ENCODE results near the gene HIVEP3. TPM values are rescaled to one million over a fixed set of nuclear protein-coding genes. Genes with fewer than 3 reads are reported as not detected.
A peak's percentile ranks its signal among the peaks of the same experiment; 100 is the strongest.

The HIVEP3 gene
- total and polyA plus RNA-seq, 4 donors: 7.0 to 14.7 (median 8.8) TPM

GRCh38 chr1:41537251-41537650 lies 381.5 kb downstream of the HIVEP3 start:
- Histone ChIP-seq H3K27me3 (ENCODE audit: control insufficient read depth in 3 of 3, insufficient read depth in 3 of 3, low read length in 2 of 3) (no peaks in the 10 kb centered on the region), H3K27ac (ENCODE audit: low read depth in 1 of 2, low read length in 1 of 2) (peak overlapping the region in 1 of 2 donors; percentile 46), H3K36me3 (ENCODE audit: control insufficient read depth in 4 of 4, insufficient read depth in 4 of 4, low read length in 4 of 4) (no peaks in the 10 kb centered on the region), H3K4me3 (no peak overlapping the region), H3K9ac (ENCODE audit: insufficient read depth in 1 of 2, low read length in 2 of 2) (no peak overlapping the region), H3K9me3 (ENCODE audit: control insufficient read depth in 4 of 4, insufficient read depth in 3 of 4, low read length in 3 of 4) (no peaks in the 10 kb centered on the region), H3K4me1 (ENCODE audit: control insufficient read depth in 5 of 5, insufficient read depth in 5 of 5, low read length in 5 of 5) (peaks cover 8 to 23% (median 12%) of the 10 kb centered on the region in 5 donors)
- ATAC-seq (ENCODE audit: insufficient read depth, low FRiP score) (no peak), DNase-seq (peak; percentile 20 to 25 (median 24))
- TF ChIP-seq, protein P1, sequence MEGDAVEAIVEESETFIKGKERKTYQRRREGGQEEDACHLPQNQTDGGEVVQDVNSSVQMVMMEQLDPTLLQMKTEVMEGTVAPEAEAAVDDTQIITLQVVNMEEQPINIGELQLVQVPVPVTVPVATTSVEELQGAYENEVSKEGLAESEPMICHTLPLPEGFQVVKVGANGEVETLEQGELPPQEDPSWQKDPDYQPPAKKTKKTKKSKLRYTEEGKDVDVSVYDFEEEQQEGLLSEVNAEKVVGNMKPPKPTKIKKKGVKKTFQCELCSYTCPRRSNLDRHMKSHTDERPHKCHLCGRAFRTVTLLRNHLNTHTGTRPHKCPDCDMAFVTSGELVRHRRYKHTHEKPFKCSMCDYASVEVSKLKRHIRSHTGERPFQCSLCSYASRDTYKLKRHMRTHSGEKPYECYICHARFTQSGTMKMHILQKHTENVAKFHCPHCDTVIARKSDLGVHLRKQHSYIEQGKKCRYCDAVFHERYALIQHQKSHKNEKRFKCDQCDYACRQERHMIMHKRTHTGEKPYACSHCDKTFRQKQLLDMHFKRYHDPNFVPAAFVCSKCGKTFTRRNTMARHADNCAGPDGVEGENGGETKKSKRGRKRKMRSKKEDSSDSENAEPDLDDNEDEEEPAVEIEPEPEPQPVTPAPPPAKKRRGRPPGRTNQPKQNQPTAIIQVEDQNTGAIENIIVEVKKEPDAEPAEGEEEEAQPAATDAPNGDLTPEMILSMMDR (IDR thresholded peaks at IDR 0.05; ENCODE audit: control extremely low read depth, extremely low read depth): no peak
- 79 to 90% methylated on average over 6 of the region's 6 CpGs for WGBS, 2 donors

DNA sequence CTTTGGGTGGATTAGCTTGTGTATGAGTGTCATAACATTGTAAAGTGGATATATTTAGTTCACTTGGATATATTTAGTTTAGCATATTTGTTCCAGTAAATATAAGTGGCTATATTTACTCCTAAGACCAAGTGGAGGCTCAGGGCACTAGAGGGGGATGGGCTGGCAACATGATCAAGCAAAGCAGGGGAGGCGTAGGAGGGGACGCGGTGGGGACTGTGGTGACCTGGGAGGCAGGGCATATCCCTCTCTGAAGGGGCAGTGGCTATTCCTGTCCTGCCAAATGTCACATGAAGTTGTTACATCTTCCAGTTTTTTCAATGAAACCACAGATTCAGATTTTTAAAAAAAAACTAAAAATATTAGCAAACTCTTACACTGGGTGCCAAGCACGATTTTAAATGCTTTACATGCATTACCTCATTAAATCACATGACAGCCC lies 382.3 kb downstream of the HIVEP3 start:
- no peaks in the 10 kb centered on the region for H3K36me3 ChIP-seq (ENCODE audit: control insufficient read depth in 4 of 4, insufficient read depth in 4 of 4, low read length in 4 of 4)
- H3K27ac ChIP-seq (ENCODE audit: low read depth in 1 of 2, low read length in 1 of 2): no peak overlapping the region
- WGBS, 2 donors: 84 to 95% methylated on average over 4 of the region's 4 CpGs
- H3K9me3 ChIP-seq (ENCODE audit: control insufficient read depth in 4 of 4, insufficient read depth in 3 of 4, low read length in 3 of 4): no peaks in the 10 kb centered on the region
- H3K27me3 ChIP-seq (ENCODE audit: control insufficient read depth in 3 of 3, insufficient read depth in 3 of 3, low read length in 2 of 3): no peaks in the 10 kb centered on the region
- DNase-seq (peak in 1 of 3 donors; percentile 28), ATAC-seq (ENCODE audit: insufficient read depth, low FRiP score) (no peak)
- TF ChIP-seq, protein P1 (IDR thresholded peaks at IDR 0.05; ENCODE audit: control extremely low read depth, extremely low read depth): no peak
- peaks cover 8 to 23% (median 12%) of the 10 kb centered on the region in 5 donors for H3K4me1 ChIP-seq (ENCODE audit: control insufficient read depth in 5 of 5, insufficient read depth in 5 of 5, low read length in 5 of 5)
- H3K4me3 ChIP-seq: no peak overlapping the region
- no peak overlapping the region for H3K9ac ChIP-seq (ENCODE audit: insufficient read depth in 1 of 2, low read length in 2 of 2)

DNA sequence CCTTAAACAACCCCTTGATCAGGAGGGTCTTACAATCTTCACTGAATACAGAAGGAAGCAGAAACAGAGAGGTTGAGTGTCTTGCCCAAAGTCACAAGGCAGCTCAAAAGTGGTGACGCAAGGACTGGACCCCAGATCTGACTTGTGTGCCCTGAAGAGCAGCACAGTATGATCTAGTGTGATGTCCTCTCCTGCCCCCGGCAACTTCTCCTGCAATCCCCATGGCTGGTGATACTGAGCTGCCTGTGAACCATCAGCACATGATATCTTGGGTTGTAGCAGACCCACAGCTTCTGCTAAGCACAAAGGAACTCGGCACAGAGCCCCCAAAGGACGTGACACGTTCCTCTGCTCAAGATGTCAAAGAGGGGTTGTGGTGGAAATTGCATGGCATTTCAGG lies 383.0 kb downstream of the HIVEP3 start:
- no peak overlapping the region for H3K27ac ChIP-seq (ENCODE audit: low read depth in 1 of 2, low read length in 1 of 2)
- DNase-seq: no peak
- 91 to 93% methylated on average over 5 of the region's 5 CpGs for WGBS, 2 donors

More for the DNA sequence above, 383.0 kb downstream of the HIVEP3 start:
- no peak for ATAC-seq (ENCODE audit: insufficient read depth, low FRiP score)
- Histone ChIP-seq H3K27me3 (ENCODE audit: control insufficient read depth in 3 of 3, insufficient read depth in 3 of 3, low read length in 2 of 3) (no peaks in the 10 kb centered on the region), H3K4me1 (ENCODE audit: control insufficient read depth in 5 of 5, insufficient read depth in 5 of 5, low read length in 5 of 5) (peaks cover 5 to 23% (median 12%) of the 10 kb centered on the region in 5 donors), H3K4me3 (no peak overlapping the region), H3K9ac (ENCODE audit: insufficient read depth in 1 of 2, low read length in 2 of 2) (no peak overlapping the region), H3K36me3 (ENCODE audit: control insufficient read depth in 4 of 4, insufficient read depth in 4 of 4, low read length in 4 of 4) (no peaks in the 10 kb centered on the region), H3K9me3 (ENCODE audit: control insufficient read depth in 4 of 4, insufficient read depth in 3 of 4, low read length in 3 of 4) (no peaks in the 10 kb centered on the region)
- TF ChIP-seq, protein P1 (IDR thresholded peaks at IDR 0.05; ENCODE audit: control extremely low read depth, extremely low read depth): no peak
